Measurements from ENCODE around the gene MT4.
A peak's percentile ranks its signal among the peaks of the same experiment; 100 is the strongest.

Gene MT4
- 0 reads per million in 4 donors for total RNA-seq

DNA sequence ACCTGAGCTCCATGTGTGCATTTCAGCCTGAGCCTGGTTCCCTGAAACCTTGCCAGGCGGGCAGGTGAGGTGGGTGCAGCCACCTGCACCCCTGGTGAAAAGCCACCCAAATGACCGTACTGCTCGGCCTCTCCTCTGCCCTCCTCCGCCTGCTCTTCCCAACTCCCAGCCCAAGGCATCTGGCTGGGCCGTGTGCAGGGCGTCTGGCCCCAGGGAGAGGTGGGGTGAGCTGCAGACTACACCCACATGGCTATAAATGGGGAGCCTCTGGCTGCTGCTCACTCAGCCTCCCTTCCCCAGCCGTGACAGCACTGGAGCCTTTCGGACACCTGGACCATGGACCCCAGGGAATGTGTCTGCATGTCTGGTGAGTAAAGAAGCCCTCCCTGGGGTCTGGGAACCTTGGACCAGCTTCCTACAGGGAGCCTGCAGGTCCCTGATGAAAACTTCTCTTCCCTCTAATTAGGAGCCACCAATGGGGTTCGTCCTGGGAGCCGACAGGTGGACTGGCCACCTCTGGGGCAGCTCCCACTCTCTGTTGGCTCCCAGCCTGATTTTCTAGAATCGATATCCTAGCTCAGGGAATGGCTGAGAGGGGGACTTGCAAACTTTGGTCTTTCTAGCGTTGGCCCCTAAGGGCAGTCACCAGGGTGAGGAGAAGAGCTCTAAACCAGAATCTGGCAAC is at the start of gene MT4:
Gene MT4 (plus strand): TSS at position 281 of the 685 bp plus-strand sequence. CDS start 56 bp downstream, at position 337.
- DNase-seq, result no peak

DNA sequence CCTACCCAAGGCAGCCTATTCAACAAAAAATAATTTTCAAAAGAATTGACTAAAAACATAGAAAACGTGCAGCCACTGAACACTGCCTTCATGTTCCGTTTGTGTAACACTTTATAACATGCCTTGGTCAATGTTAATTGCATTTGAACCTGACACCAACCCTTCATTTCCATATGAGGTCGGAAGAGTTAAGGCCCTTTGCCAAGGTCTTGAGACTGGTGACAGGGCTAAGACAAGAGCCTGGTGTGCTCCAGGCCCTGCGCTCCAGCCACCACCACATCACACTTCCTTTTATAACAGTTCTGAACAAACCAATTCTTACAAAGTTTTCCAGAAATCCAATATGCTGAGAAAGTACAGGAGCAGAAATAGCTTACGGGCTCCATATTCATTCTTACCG is 49.2 kb upstream of the MT4 start:
- DNase-seq, result no peak

DNA sequence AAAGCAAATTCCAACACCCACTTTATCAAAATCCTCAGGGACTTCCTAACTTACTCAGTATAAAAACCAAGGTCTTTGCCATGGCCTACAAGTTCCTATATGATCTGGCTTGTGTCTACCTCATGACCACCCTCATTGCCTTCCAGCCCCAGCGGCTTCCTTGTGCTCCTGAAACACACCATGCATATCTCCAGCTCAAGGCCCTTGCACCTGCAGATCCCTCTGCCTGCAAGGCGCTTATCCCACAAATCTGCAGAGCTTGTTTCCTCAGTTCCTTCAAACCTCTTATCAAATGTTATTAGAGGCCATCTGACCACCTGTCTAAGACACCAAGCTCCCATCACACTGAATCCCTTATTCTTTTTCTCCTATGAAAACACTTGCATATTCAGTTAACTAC is 47.7 kb upstream of the MT4 start:
- no peak for DNase-seq

DNA sequence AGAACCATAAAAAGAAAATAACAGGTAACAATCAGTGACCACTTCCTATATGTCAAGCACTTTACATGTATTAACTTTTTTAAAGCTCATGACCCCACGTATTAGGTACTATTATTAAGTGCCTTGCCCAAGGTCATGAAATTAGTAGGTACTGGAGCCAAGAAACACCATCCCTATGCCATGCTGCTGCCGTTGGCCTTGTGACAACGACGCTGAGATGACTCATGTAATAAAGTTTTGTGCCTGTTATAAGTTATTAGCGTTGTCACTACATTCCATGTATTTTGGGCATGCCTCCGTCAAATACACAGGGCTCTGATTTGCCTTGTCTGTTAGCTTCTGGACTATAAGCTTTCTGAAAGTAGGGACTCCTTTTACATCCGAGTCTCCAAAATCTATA is 46.4 kb upstream of the MT4 start:
- DNase-seq, result no peak

DNA sequence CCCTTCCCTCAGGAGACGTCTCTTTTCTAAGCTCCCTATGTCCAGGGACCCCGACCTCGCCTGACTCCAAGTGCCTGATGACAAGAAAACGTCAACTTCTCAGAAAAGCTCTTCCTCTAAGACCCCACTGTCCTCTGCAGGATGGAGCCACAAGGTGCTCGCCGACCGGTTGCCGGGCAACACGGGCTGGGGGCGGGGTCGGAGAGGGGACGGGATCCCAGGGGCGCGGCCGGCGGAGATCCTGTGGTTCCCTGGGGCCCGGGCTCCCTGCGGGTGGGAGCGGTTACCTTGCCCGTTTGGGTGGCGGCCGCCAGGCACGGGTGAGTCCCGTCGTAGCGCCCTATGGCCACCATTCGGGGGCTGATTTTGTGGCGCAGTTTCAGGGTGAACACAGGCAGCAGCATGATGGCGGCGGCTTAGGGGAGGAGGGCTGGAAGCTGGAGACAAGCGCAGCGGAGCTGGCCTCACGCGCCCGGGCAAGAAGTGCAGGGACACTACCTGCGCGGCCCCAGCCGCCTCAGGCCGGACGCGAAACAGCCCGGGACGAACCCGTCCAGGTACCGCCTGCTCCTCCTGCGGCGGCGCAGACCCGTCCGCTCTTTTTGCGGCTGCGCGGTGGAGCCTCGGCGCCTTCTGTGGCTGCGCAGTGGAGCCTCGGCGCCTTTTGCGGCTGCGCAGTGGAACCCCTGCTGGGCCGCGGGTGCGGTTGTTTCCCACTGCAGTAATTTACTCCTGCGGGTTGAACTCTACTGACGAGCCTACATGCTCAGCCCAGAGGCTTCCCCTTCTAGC is 45.2 kb upstream of the MT4 start, which contains the start of gene BBS2:
Gene BBS2 (minus strand): TSS at position 566 of the 792 bp plus-strand sequence. CDS start 162 bp downstream, at position 404.
- DNase-seq, result peak; percentile 81 to 90 (median 85)

- no peak for DNase-seq
Observed at GRCh38 chr16:56520251-56520577, 44.7 kb upstream of the MT4 start.

- DNase-seq, result no peak
Observed at GRCh38 chr16:56525236-56525635, 39.6 kb upstream of the MT4 start.

- DNase-seq, result no peak
Observed at GRCh38 chr16:56530872-56531271, 34.0 kb upstream of the MT4 start.

DNA sequence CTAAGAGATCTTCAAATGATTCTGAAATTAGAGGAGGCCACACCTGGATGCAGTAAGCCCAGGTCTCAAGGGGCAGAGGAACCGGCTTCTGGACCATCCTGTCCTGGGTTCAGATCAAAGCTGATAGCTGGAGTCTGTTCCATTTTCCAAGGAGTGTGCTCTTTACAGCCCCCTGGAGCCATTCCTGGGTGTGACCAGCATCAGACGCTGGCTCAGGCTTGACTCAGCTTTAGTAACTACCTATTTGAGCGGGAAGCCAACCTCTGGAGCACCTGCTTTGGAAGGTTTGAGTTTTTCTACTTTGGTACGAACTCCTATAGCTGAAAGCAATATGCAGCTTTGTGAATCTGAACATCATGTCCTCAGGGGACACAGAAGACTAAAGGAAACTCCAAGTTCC is 32.2 kb upstream of the MT4 start:
- no peak for DNase-seq

DNA sequence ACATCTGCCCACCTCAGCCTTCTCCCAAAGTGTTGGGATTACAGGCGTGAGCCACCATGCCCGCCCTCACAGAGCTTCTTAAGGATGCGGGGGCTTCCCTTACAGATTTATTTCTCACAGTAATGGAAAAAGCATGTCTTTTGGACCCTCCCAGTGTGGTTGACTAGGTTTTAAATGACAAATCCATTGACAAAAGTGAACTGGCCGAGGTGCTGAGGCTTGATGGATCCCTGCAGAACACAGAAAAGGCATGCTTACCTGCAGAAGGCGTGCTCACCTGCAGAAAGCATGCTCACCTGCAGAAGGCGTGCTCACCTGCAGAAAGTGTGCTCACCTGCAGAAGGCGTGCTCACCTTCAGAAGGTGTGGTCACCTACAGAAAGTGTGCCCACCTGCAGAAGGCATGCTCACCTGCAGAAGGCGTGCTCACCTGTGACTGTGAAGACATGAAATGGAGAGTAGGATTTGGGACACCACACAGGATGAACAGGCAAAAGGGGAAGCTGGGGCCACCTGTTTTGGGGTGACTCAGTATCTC is 30.0 kb upstream of the MT4 start:
- DNase-seq, result no peak

DNA sequence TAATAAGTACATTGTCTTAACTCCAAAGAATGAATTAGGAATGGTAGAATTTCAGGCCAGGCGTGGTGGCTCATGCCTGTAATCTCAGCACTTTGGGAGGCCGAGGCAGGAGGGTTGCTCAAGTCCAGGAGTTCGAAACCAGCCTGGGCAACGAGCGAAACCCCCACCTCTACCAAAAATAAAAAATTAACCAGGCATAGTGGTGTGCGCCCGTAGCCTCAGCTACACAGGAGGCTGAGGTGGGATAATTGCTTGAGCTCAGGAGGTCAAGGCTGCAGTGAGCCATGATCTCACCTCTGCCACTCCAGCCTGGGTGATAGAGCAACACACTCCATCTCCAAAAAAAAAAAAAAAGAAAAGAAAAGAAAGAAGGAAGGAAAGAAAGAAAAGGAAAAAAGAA is 26.5 kb upstream of the MT4 start:
- no peak for DNase-seq

GRCh38 chr16:56539656-56540055 is 25.2 kb upstream of the MT4 start:
- no peak for DNase-seq

DNA sequence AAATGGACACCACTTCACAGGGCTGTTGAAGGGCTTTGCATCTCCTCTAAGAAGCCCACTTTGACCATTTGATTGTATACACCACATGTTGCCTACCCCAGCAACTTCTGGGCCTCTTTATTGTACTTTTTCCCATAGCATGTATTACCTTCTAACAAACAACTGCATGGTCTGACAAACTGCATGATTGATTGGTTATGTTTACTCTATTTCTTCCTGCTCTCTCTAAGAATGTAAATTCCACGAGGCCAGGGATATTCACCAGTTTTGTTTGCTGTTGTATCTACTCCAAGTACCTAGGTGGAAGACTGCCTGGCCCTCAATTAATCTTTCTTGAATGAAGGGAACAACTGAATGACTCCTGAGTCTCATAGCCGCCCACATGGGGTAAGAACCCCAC is 22.8 kb upstream of the MT4 start:
- DNase-seq, result no peak

GRCh38 chr16:56547120-56547948 is 17.5 kb upstream of the MT4 start:
- DNase-seq, result no peak

DNA sequence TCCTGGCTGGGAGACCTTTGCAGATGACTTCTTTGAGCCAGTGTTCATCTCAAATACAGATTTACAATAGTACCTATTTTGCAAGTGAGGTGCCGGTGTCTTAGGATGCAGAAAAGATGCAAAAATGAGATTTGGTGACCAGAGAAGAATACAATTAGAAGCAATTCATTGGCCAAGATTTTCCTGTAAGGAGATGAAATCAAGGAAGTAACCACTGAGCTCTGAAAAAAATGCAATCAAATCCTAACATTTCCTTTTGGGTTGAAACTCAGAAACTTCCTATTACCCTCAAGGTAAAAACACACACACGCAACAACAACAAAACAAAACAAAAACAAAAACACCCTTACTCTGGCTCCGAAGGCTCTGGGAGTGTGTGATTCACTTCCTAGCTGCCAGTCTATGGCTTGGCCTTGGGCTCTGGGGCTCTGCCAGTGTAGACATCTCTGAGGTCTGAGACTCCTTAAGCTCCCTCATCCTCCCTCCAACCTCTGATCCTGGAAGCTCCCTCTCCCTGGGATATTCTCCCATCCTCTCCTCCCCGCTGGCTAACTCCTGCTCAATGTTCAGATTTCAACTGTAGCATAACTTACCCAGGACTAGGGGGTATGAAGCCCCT is 16.8 kb upstream of the MT4 start:
- DNase-seq, result no peak

GRCh38 chr16:56549161-56549560 is 15.7 kb upstream of the MT4 start:
- no peak for DNase-seq

DNA sequence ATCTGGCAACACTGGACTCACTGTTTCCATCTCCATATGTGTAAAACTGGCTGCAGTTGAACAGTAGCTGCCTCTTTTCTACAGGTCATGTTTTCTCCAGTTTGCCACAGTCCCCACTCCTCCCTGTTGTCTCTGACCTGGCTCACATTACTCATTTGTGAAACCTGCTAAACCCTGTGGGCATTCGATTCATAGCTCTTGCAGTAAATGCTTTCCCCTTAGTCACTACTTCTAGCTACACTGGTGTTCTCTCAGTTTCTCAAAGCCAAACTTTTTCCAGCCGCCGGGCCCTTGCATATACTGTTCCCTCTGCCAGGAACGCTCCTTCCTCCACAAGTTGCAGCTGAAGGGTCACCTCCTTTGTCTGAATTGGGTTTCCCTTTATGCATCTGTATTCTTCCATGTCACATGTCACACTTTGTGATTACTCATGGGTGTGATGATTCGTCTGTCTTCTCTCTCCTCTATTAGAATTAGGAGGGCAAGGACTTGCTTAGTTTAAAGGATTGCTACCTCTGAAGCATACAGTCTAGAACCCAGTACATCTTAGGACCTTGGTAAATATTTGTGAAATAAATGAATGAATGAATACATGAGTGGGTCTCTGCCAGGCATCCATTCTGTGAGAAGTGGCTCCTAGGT is 15.0 kb upstream of the MT4 start:
- no peak for DNase-seq

DNA sequence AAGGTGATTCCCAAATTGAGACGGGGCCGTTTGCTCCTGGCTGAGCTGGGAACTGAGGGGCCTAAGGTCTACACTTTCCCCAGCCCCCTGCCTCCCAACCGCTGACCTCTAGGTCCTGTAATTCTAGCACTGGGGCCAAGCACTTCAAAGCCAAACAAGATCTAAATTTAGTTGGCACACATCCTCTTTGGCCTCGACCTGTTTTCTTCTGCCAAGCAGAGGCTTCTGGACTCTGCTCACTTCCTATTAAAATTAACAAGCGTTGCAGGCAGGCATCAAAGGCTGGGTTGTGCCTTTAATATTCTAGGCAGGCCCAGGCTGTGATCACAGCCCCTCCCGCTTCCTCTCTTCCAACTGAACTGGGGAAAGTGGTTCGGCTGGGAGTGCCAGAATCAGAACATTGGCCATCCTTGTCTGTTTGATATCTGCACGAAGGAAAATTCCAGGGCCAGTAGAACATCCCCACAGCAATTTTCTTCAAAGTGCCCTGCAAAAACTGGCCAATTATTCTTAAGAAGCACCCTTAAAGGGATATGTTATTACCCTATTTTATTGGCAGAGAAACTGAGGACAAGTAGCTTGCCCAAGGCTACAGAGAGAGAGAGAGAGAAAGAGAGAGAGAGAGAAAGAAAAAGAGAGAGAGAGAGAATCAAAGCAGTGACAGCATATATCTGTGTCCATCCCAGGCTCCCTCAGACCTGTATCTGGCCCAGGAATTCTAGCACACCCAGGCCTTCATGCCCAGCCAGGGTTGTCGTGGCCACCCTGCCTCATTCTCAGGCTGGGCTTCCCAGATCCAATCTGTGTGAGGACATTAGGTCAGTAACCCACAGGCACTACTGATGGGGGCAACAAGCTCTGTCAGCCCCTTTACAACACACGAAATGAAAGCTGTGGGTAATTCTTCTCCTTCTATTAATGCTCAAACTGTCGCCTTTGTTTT is 12.8 kb upstream of the MT4 start:
- DNase-seq, result no peak

GRCh38 chr16:56554441-56554840 is 10.4 kb upstream of the MT4 start:
- no peak for DNase-seq

DNA sequence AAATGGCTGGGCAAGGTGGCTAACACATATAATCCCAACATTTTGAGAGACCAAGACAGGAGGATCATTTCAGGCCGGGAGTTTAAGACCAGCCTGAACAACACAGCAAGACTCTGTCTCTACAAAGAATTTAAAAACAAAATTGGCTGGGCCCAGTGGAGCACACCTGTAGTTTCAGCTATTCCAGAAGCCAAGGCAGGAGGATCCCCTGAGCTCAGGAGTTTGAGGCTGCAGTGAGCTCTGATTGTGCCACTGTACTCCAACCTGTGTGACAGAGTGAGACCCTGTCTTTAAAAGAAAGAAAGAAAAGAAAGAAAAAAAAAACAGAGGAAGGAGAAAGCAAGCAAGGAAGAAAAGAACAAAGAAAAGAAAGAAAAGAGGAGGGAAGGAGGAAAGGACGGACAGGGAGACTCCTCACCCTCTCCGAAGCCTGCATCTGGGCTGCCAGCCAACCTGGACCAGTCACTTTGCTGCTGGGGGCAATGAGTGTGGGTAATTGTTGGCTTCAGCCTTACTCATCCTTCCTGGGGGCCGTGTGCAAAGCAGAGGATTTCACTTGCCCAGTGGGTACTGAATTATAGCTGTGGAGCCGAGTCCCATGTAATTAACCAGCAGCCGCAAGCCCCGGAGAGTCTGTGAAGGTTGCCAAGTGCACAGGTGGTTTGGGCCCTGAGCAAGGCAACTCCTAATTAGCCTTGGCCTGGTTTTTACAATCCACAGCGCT is 6.7 kb upstream of the MT4 start:
- no peak for DNase-seq

Measured in T-helper 1 cell (primary cell).